Neuron (in vitro differentiated cells): Measurements from ENCODE around the gene PRTN3.
"Not testable (repeated sequence)": the region's sequence is repeated elsewhere in the genome, so short reads cannot be mapped to it uniquely, and the experiment has no call there.

ENCODE experiments used
- H2AFZ ChIP-seq: one replicate; pipeline ENCODE4 v1.6.1; 2013; ENCODE audit warnings: low read depth, mild to moderate bottlenecking, inconsistent platforms, low read length, moderate library complexity
- H3K27me3 ChIP-seq: one replicate; pipeline ENCODE4 v1.6.1; 2013; ENCODE audit warnings: low read length; ENCODE audit not compliant: insufficient read depth
- H3K36me3 ChIP-seq: one replicate; pipeline ENCODE4 v1.6.1; 2013; ENCODE audit warnings: low read length; ENCODE audit not compliant: insufficient read depth
- H3K4me1 ChIP-seq: one replicate; pipeline ENCODE4 v1.6.1; 2013; ENCODE audit warnings: low read length; ENCODE audit not compliant: insufficient read depth
- H3K4me3 ChIP-seq: 2 replicates; pipeline ENCODE4 v1.5.1; 2013; ENCODE audit warnings: mild to moderate bottlenecking, low read length, moderate library complexity
- H3K9me3 ChIP-seq: one replicate; pipeline ENCODE4 v1.6.1; 2013; ENCODE audit warnings: low read length

Gene PRTN3

DNA sequence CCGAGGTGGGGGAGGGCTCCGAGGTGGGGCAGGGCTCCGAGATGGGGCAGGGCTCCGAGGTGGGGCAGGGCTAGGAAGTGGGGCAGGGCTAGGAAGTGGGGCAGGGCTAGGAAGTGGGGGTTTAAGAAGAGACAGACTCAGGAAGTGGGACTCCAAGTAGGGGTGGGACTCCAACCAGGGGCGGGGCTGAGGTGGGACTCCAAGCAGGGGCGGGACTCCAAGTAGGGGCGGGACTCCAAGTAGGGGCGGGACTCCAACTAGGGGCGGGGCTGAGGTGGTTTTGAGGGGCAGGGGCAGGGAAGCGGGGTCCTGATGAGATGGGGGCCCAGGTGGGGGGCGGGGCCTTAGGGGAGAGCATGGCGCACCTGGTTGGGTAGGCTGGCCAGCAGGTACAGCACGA, 32.3 kb downstream of the PRTN3 start:
- H3K9me3 ChIP-seq, result peaks cover 4% of the 10 kb centered on the region
- no peak overlapping the region for H2AFZ ChIP-seq
- no peaks in the 10 kb centered on the region for H3K4me1 ChIP-seq
- no peaks in the 10 kb centered on the region for H3K27me3 ChIP-seq
- H3K36me3 ChIP-seq, result peaks cover 64% of the 10 kb centered on the region
- H3K4me3 ChIP-seq, result no peak overlapping the region

DNA sequence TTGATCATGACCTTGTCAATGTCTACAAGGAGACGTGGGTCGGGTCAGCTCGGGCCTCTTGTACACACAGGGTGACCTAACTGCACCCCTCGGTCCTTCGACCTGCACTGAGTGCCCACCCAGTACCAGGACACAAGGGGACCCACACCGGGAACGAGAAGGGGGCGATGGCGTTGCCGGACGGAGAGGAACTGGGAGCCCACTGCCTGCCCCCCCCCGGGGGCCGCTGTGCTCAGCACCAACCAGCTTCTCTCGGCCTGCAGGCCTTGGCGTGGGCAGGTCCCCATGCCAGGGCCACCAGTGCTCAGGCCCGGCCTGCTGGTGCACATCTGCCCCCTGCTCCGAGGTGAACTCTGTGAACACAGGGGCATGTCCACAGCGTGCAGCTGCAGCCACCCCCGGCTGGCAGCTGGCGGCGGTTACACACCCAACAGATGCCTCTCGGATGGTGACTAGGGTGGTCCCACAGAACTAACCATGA, 32.8 kb downstream of the PRTN3 start:
- Histone ChIP-seq H2AFZ (no peak overlapping the region), H3K4me1 (no peaks in the 10 kb centered on the region), H3K27me3 (no peaks in the 10 kb centered on the region), H3K4me3 (no peak overlapping the region), H3K36me3 (peaks cover 59% of the 10 kb centered on the region), H3K9me3 (no peaks in the 10 kb centered on the region)

DNA sequence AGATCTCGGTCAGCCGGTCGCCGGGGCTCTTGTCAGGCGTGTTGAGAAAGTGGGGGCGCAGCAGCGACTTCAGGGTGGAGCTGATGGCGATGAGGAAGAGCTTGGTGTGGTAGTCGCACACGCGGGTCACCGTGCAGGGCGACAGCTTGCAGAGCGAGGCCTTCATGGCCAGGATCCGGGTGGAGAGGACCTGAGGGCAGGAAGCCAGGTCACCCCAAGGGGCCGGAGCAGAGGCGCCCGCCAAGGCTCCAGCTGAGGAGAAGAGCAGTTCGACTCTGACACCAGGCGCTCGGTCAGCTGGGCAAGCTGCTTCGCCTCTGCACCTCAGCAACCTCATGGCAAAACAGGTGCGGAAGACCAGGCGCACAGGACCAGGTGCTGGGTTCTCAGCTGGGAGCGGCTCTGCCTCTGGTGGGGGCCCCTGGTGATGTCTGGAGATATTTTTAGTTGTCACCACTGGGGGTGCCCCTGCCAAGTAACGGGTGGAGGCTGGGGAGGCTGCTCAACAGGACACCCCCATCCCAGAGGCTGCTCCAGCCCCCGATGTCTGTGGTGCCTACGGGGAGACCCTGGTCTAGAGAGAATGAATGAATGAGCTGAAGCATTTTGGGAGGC, 34.6 kb downstream of the PRTN3 start:
- H3K4me3 ChIP-seq, result no peak overlapping the region
- no peaks in the 10 kb centered on the region for H3K27me3 ChIP-seq
- no peaks in the 10 kb centered on the region for H3K4me1 ChIP-seq
- H2AFZ ChIP-seq, result no peak overlapping the region
- H3K9me3 ChIP-seq, result no peaks in the 10 kb centered on the region
- peaks cover 53% of the 10 kb centered on the region for H3K36me3 ChIP-seq

DNA sequence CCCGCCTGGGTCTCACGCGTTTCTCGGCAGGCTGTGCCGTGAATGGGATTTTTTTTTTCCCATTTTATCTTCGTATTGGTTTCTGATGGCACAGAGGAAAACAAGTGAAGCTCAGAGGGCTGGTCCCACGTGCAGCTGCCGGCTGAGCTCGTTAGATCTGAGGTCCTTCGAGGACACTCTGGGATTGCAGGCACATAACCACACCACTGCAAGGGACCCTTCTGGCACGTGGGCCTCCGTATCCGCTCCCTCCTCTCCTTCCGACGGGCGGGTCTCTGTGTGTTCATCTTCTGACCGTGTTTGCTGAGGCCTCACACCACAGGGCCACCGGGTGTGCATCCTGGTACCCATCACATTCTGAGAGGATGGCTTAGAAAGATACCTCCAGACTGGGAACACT, 35.3 kb downstream of the PRTN3 start:
- Histone ChIP-seq H2AFZ (no peak overlapping the region), H3K36me3 (peaks cover 50% of the 10 kb centered on the region), H3K4me1 (no peaks in the 10 kb centered on the region), H3K9me3 (no peaks in the 10 kb centered on the region), H3K27me3 (no peaks in the 10 kb centered on the region), H3K4me3 (no peak overlapping the region)

DNA sequence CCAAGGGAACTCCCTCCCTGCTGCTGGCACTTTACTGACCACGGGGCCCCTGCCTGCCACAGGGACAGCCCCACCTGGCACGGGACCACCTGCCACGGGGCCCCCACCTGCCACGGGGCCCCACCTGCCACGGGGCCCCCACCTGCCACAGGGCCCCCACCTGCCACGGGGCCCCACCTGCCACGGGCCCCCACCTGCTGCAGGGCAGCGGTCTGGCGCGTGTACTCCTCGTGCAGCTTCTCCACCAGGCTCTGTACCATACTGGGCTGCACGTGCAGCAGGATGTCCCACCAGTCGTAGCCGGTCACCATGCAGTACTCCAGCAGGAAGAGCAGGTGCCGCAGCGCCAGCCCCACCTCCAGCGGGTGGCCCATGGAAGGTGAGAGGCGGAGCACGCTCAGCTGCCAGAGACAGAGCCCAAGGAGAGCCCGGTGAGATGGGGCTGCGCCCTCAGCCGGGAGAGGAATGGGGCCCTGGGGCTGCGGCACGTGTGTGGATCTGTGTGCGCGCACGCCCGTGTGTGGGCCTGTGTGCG, 36.0 kb downstream of the PRTN3 start:
- Histone ChIP-seq H2AFZ (no peak overlapping the region), H3K27me3 (no peaks in the 10 kb centered on the region), H3K36me3 (peaks cover 54% of the 10 kb centered on the region), H3K4me3 (no peak overlapping the region), H3K9me3 (no peaks in the 10 kb centered on the region), H3K4me1 (no peaks in the 10 kb centered on the region)

DNA sequence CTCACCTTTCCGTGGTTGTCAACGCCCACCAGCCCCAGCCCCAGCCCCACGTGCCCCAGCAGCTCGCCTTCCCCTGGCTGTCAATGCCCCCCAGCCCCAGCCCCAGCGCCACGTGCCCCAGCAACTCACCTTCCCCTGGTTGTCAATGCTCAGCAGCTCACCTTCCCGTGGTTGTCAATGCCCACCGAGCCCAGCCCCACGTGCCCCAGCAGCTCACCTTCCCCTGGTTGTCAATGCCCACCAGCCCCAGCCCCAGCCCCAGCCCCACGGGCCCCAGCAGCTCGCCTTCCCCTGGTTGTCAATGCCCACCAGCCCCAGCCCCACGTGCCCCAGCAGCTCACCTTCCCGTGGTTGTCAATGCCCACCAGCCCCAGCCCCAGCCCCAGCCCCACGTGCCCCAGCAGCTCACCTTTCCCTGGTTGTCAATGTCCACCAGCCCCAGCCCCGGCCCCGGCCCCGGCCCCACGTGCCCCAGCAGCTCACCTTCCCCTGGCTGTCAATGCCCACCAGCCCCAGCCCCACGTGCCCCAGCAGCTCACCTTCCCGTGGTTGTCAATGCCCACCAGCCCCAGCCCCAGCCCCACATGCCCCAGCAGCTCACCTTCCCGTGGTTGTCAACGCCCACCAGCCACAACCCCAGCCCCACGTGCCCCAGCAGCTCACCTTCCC, 37.3 kb downstream of the PRTN3 start:
- peaks cover 64% of the 10 kb centered on the region for H3K36me3 ChIP-seq
- not testable (repeated sequence) for H2AFZ ChIP-seq, H3K4me1 ChIP-seq, H3K27me3 ChIP-seq, H3K4me3 ChIP-seq, H3K9me3 ChIP-seq

DNA sequence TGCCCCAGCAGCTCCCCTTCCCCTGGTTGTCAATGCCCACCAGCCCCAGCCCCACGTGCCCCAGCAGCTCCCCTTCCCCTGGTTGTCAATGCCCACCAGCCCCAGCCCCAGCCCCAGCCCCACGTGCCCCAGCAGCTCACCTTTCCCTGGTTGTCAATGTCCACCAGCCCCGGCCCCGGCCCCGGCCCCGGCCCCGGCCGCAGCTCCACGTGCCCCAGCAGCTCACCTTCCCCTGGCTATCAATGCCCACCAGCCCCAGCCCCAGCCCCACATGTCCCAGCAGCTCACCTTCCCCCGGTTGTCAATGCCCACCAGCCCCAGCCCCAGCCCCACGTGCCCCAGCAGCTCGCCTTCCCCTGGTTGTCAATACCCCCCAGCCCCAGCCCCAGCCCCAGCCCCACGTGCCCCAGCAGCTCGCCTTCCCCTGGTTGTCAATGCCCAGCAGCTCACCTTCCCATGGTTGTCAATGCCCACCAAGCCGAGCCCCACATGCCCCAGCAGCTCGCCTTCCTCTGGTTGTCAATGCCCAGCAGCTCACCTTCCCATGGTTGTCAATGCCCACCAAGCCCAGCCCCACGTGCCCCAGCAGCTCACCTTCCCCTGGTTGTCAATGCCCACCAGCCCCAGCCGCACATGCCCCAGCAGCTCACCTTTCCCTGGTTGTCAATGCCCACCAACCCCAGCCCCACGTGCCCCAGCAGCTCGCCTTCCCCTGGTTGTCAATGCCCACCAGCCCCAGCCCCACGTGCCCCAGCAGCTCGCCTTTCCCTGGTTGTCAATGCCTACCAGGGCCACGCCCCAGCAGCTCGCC, 38.2 kb downstream of the PRTN3 start:
- H3K36me3 ChIP-seq, result peaks cover 65% of the 10 kb centered on the region
- not testable (repeated sequence) for H2AFZ ChIP-seq, H3K27me3 ChIP-seq, H3K9me3 ChIP-seq, H3K4me3 ChIP-seq, H3K4me1 ChIP-seq

DNA sequence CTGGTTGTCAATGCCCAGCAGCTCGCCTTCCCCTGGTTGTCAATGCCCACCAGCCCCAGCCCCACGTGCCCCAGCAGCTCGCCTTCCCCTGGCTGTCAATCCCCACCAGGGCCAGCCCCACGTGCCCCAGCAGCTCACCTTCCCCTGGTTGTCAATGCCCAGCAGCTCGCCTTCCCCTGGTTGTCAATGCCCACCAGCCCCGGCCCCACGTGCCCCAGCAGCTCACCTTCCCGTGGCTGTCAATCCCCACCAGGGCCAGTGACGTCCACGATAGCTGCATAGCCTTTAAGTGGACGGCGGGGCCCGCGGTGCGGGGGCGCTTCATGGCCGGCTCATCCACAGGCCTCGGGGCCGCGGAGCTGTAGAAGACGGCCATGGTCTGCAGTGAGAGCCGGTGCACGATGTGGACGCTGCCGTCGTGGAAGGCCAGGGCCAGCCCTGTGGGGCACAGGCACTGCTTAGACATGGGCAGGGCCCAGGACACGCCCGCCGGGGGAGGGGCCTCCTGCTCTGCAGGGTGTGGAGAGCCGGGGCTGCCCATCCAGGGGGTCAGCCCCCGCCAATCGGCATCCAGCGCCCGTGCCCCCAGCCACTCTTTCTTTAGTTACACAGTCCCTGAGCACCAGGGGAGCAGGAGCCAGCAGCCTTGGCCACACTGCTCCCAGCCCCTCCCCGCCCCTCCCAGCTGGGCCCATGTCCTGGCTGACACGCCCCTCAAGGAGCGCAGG, 39.1 kb downstream of the PRTN3 start:
- no peaks in the 10 kb centered on the region for H3K27me3 ChIP-seq
- no peaks in the 10 kb centered on the region for H3K9me3 ChIP-seq
- H2AFZ ChIP-seq, result no peak overlapping the region
- peaks cover 69% of the 10 kb centered on the region for H3K36me3 ChIP-seq
- no peak overlapping the region for H3K4me3 ChIP-seq
- no peaks in the 10 kb centered on the region for H3K4me1 ChIP-seq

DNA sequence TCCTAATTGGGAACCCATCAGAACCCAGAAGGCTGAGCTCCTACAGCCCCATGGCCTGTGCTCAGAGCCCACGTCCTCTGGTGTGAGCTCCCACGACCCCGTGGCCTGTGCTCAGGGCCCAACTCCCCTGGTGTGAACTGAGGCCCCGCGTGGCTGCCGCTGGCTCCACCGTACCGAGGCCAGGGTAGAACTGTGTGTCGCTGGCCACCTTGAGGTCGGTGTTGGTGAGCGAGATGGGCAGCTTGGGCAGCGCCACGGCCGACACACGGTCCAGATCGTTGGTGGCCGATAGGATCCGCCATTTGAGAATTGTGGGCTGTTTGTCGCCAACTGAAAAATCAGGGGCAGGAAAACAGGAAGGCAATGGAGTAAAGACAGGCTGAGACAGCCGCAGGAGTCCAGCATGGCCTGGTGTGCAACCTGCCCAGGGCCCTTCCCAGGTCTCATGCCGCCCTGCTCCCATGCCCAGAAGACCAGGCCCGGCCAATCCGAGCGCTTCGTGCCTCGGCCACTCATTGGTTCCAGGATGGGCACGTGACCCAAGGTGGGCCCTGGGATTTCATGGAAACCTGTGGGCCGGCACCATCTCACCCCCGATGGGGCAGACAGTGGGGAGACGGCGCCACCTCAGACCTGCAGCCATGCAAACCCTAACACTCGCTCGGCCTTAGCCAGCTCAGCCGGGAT, 40.7 kb downstream of the PRTN3 start:
- Histone ChIP-seq H3K4me1 (no peaks in the 10 kb centered on the region), H2AFZ (no peak overlapping the region), H3K27me3 (no peaks in the 10 kb centered on the region), H3K36me3 (peaks cover 70% of the 10 kb centered on the region), H3K9me3 (no peaks in the 10 kb centered on the region), H3K4me3 (no peak overlapping the region)

DNA sequence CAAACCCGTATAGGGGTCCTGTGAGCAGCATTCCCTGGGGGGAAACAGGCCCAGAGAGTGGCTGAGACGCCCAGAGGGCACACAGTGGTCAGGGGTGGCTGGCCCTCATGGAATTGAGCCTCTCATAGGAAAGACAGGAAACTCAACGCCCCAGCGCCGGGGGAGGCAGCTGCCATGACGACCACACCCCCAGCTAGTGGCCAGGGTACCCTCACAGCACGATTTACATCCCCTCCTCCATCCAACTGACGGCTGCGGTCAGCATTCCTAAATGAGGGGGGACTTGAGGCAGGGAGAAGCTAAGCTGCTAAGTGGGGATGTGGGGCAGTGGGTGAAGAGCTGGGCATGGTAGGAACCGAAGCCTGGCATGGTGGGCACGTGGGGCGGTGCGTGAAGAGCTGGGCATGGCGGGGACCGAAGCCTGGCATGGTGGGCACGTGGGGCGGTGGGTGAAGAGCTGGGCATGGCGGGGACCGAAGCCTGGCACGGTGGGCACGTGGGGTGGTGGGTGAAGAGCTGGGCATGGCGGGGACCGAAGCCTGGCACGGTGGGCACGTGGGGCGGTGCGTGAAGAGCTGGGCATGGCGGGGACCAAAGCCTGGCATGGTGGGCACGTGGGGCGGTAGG, 42.2 kb downstream of the PRTN3 start:
- no peak overlapping the region for H2AFZ ChIP-seq
- H3K4me1 ChIP-seq, result no peaks in the 10 kb centered on the region
- H3K36me3 ChIP-seq, result peaks cover 67% of the 10 kb centered on the region
- no peaks in the 10 kb centered on the region for H3K27me3 ChIP-seq
- H3K4me3 ChIP-seq, result no peak overlapping the region
- no peaks in the 10 kb centered on the region for H3K9me3 ChIP-seq

DNA sequence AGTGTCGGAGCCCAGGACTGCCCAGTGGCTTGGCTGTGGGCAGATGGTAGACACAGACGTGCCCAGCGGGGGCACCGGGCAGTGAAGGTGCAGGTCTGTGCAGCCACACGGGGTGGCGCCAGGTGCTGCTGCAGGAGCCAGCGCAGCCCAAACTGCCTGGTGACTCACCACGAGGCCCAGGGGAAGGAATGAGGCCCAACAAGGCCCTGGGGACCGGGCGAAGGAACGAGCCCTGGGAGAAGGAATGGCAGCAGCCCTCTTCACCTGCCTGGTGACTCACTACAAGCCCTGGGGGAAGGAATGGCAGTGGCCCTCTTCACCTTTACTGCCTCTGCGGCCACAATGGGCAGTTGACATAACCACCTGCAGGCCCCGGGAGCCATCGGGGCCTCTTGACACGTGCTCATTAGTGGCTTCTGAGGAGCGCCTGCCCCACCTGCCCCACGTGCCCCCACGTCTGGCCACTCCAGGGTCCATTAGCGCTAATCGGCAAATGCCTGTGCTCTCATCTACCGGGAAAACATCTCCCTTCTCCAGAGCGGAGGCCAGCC, 42.9 kb downstream of the PRTN3 start:
- Histone ChIP-seq H3K9me3 (no peaks in the 10 kb centered on the region), H3K4me1 (no peaks in the 10 kb centered on the region), H3K4me3 (no peak overlapping the region), H2AFZ (no peak overlapping the region), H3K27me3 (no peaks in the 10 kb centered on the region), H3K36me3 (peaks cover 71% of the 10 kb centered on the region)
